GM10266 (cell line): ENCODE data around the gene SPANXN4.
A peak's percentile ranks its signal among the peaks of the same experiment; 100 is the strongest.

Experiments used
- DNase-seq: peaks from one replicate; pipeline ENCODE4 v3.0.0; 2012; ENCODE audit errors: extremely low spot score
- CTCF ChIP-seq: IDR thresholded peaks from 2 replicates; pipeline ENCODE4 v1.5.1; 2012; ENCODE audit warnings: mild to moderate bottlenecking, low read depth; ENCODE audit not compliant: control insufficient read depth, insufficient read depth; ENCODE audit errors: missing control alignments

Gene SPANXN4

GRCh38 chrX:143025628-143026027 is at the start of gene SPANXN4:
SPANXN4 (plus strand) TSS chrX:143025928; CDS start chrX:143026015, 87 bp downstream.
- no peak for TF ChIP-seq CTCF
- no peak for DNase-seq

GRCh38 chrX:142977128-142977914 is 48.4 kb upstream of the SPANXN4 start:
- DNase-seq: peak; percentile 26
- no peak for TF ChIP-seq CTCF

GRCh38 chrX:142978130-142978684 is 47.5 kb upstream of the SPANXN4 start:
- peak; percentile 7 for DNase-seq
- TF ChIP-seq CTCF: no peak

- no peak for TF ChIP-seq CTCF
- DNase-seq: no peak
Observed at GRCh38 chrX:142982679-142983078, 43.0 kb upstream of the SPANXN4 start.

- no peak for DNase-seq
- no peak for TF ChIP-seq CTCF
Observed at GRCh38 chrX:142994988-142995387, 30.7 kb upstream of the SPANXN4 start.

GRCh38 chrX:142998447-142999198 is 27.1 kb upstream of the SPANXN4 start:
- no peak for DNase-seq
- no peak for TF ChIP-seq CTCF

- no peak for DNase-seq
- no peak for TF ChIP-seq CTCF
Observed at GRCh38 chrX:142999199-142999701, 26.5 kb upstream of the SPANXN4 start.
